ENCODE measurements around the gene ITIH4.

Gene ITIH4

DNA sequence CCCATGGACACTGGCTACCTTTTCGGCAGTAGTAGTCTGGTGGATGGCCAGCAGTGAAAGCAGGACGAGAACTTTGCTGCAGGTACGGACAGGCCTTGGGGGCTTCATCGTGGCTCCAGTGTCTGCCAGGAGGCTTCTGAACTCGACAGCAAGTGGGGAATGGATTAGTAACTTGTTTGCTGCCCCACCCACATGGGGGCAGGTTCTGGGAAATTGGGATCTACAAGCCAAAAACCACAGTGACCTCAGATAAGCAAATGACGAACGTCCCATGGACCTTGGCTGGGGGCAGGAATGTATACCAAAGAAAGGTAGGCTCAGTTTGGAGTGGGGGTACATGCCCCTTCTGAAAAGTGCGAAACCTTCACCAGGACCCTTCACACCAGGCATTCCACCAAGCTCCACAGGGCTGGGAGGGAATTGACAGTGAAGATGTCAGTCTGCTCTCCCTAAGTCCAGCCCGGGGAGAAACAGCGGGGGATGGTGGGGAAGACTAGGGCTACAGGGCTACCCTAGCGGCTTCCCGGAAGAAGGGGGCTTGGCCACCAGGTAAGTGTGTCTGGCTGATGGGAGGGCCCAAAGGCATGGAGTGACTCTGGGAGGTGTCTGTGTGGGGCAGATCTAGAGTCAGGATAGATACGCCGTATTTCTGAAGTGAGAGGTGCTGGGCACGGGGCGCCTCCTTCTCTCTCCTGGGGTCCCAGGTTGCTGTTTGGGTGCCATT lies at the start of gene ITIH4:
TSS of gene ITIH4 (minus strand) at position 138 of the 724 bp plus-strand sequence. CDS start at position 108, 30 bp downstream.
- DNase-seq, result no peak

DNA sequence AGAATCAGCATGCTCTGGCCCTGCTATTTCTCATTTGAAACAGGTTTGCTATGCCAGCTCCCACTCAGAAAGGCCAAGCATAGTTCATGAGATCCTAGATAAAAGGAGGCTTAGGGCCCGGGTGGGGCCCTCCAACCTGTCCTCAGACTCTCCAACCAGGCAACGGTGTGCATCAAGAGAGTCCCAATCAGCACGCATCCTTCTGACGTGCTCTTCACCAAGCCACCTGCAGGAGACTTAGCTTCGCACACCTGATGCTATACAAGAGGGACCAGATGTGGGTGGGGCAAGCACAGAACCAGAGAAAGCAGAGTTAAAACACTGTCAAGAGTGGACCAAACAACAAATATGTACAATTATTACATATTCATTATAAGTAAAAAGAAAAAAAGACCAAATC lies 49.6 kb upstream of the ITIH4 start:
- no peak for DNase-seq

DNA sequence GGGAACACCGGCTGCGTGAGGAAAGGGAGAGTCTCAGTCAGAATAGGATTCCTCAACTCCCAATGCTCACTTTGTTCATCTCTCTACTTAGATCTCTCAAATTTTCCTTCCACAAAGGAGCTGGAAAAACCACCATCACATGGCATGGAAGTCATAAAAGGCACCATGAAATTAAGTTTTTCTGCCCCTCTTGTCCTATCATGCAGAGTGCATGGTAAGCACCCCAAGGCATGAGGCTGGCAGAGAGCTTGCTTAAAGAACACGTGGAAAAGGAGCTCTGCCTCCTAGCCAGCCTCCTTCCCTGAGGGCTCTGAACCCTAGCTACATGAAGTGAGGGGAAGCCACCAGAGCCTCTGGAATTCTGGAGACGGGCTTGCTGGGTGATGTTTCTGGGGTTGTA lies 49.1 kb upstream of the ITIH4 start:
- DNase-seq, result no peak

DNA sequence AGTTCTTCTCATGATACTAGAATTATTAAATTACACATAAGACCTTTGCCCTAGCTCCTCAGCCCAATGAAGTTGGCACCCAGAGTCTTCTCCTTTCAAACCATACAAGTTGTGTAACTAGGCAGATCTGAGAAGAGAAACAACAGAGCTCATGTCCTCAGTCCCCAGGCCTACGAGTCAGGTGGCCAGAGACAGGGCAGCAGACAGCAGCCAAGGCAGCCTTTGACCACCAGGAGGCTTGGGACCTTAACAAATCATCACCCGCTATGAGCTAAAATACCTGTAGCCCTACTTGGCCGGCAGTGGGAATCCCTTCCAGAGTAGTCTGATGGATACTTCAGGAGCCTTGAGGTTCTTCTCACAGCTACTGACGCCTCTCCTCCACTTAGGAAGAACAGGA lies 48.6 kb upstream of the ITIH4 start:
- no peak for DNase-seq

DNA sequence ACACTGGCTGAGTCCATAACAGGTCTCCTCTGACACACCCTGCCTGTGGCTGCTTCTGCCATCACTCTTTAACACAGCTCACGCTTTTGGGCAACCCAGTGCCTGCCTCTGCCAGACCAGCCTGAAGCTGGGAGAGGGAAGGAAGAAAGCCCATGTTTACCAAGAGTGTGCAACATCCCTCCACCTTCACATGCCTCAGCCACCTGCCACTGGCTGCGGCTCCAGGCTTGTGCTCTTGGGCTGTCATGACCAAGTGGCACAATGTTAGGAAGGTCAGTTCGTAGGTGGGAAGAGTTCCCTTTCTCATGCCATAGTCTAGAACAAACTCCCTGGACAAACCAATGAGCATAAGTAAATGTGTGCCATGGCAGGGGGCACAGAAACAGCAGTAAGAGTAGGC lies 46.6 kb upstream of the ITIH4 start:
- no peak for DNase-seq

DNA sequence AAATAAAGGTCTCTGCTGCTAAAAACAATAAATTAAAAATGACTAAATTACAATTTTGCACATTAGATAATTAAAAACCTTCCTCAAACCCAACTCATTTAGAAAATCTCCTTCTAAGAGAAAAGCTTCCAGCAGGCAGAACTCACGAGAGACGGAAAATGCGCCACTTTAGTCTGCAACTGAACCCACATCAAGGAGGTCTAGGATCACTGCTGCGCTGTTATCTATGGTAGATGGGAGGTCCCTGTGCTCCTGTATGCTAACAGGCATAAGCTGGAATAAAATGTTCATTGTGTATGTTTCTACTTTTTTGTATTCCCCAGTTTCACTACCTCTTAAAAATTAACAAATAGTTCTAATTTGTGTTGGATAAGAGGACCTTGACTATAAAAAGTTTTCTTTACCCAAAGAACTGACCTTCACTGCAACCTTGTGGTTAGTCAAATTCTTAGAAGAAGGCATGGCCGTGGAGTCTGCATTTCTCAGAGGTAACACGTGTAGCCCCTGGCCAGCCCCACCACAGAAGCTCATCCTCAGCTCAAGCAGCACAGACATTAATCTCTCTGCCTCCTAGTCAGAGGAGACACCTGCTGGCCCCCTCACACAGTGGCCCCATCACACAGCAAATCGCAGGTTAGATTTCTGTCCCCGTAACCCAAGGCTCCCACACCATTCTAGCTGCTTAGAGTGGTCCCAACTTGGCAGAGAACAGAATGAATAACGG lies 44.6 kb upstream of the ITIH4 start:
- no peak for DNase-seq

DNA sequence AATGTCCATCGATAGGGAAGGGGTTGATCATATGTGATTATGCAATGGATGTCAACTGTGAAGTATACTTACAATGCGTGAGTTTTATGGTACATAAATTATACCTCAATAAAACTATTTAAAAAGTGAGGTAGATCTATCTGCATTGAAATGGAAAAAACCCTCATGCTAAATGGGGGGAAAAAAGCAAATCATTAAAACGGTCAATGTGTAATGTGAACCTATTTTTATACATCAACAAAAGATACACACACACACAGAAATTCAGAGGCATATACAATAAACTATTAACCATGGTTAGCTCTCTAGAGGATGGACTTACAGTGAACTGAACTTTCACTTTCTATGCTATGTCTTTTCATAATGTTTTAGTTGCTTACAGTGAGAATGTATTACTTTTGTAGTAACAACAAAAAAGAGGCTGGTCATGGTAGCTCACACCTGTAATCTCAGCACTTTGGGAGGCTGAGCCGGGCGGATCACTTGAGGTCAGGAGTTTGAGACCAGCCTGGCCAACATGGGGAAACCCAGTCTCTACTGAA lies 43.8 kb upstream of the ITIH4 start:
- no peak for DNase-seq

DNA sequence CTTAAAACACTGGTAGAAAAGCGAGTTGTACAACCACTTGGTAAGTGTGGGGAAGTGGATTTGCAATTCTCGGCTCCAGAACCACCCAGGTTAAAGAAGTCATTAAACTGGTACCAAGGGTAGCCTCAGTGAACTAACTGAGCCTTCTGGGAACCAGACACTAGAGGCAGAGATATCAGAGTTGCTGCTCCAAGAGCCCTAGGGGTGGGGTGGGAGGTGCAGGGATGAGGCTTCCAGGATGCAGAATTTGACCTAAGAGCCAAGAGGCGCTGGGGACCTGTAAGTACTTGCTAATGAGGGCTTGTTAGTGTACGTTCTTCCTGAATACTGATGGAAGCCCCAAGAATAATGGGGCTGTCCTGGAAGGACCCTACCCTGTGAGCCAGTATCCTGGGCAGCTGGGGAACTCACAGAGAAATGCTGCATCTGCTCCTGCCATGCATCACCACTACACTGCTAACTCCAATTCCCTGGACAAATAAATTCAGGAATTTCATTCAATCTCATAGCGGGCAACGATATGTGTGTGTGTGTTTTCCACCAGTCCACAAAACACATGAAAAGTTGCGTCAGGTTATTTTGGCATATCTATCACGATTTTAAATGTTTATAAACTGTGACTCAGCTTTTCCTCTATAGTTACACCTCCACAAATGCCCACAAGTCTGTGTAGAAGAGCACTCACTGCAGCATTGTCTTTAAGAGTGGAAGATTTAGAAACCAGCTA lies 43.1 kb upstream of the ITIH4 start:
- DNase-seq, result no peak

DNA sequence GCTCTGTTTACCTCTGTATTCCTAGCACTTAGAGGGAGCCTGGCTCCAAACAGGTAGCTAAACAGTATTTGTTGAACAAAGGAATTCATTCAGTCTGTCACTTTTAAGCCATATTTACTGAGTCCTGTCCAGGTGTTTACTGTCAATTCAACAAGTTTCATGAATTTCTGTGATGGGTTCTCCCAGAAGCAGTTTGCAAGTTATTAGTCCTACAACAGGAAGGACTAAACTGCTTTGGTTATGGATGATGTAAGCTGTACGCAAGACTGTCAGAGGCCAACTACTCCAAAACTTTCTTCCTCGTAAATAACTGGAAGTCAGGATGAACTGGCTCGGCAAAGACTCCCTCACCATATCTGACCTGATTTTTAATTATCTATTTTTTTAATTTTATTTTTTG lies 41.8 kb upstream of the ITIH4 start:
- no peak for DNase-seq

DNA sequence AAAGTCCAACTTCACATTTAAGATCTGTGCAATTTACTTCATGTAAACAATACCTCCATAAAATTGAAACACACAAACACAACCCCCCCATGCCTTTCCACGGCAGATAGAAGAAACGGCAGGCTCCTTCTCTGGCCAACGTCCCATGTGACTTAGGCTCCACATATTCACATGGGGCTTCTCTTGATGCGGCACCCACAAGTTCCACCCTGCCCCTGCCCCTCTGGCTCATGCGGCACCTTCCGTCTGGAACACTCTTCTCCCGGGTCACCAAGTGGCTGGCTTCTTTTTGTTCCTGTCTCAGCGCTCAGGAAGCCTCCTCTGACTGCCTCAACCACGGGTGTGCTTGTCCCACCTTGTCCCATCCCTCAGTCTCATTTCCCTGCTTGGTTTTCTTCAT lies 41.3 kb upstream of the ITIH4 start:
- no peak for DNase-seq

DNA sequence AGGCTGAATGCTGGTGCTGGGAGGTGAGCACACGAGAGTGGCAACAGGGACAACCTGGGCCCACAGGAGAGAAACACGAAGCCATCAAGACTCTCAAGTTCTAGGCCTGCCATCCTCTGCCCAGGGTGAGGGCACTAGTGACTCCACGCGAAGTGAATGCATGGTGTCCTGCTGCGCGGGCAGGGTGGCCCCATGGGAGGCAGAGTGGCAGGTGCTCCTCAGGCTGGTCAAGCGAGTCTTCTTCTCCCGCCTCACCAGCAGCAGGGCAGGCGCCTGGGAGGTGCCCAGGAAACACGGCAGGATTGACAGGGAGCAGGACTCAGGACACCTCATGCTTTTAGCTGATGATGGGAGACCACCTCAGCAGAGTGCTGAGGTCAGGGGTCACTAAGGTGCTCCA lies 40.0 kb upstream of the ITIH4 start:
- DNase-seq, result no peak

DNA sequence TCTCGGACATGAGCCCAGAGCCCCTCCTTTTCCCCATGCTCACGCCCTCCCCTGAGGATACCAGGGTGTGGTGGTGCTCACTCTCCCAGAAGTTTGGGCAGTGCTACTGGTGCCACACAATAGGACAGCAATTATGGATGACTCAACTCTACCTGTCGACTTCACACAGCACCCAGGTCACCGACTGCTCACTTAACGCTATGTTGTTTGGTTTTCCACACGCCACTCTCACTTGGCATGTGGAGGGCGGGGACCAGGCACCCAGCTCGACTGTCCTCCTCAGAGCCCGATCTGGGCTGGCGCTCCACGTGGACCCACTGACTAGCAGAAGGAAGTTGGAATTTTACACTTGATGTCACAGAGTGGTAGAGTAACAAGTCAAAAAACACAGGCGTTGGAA lies 36.0 kb upstream of the ITIH4 start:
- no peak for DNase-seq

DNA sequence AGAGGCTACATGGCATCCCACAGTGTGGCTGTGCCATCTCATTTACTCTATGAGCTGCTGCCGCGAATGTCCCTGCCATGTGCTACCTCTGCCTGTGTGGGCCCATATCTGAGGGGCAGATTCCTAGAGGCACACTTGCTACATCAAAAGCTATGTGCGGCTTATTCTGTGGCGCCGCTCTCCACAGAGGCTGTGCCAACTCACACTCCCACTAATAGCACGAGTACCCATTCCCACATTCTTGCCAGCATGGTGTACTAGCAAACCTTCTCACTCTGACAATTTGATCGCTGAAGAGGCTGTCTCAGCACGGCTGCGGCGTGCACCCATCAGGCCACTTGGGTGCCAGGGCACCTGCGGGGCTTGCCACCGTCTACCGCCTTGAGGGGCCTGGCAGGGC lies 35.5 kb upstream of the ITIH4 start:
- DNase-seq, result no peak

DNA sequence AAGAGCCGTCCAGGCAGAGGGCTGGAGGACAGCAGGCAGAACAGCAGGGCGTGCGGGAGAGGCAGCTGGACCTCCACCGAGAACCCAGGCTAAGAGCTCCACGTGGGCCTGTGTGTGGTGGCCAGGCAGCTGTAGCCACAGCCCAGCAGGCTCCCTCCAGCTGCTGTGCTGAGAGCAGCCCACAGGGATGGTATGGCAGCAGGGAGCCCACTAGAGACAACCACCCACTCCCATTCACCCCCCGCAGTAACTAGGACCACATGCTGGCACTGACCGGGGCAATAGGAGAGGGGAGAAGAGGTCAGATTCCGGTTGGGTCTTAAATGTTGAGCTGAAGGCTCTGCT lies 29.9 kb upstream of the ITIH4 start:
- DNase-seq, result no peak

DNA sequence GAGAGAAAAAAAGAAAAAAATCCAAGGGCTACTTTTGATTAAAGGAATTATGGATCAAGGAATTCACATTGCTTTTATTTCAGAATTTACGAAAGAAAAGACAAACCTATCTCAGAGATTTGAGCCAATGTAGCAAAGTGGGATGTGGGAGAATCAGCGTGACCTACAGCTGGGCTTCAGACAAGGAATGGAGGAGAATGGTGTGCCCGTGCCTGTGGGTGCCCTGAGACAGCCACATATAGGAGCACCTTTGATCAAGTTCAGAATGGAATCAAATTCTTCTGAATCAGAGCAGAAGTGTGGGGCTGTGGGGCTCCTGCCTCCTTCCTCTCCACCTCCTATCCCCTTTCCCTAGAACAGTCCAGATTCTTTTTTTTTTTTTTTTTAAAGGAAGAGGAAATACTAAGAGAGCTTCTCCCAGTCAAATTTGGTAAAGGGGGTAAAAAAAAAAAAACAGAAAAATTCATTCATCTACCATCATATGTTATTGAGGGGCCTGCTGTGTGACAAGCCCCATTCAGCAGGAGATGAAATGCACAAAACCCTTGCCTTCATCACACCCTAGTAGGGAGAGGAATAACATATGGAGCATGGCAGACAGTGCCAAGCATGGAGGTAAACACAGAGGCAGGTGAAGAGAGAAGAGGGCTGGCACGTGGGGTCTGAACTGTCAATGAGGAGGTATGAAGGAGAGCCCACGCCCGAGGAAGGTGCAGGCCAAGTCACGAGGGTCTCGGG lies 29.4 kb upstream of the ITIH4 start:
- no peak for DNase-seq

DNA sequence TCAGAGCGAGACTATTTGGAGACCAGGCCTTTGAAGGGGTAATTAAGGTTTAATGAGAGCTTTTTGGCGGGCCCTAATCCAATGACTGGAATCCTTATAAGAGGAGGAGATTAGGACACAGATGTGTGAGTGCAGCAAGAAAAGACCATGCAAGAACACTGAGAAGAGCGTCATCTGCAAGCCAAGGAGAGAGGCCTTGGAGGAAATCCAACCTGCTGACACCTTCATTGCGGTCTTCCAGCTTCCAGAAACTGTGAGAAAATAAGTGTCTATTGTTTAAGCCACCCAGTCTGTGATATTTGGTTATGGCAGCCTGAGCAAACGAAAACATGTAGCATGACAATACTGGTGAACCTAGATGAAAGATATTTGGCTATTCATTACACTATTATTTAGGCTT lies 27.4 kb upstream of the ITIH4 start:
- DNase-seq, result no peak

DNA sequence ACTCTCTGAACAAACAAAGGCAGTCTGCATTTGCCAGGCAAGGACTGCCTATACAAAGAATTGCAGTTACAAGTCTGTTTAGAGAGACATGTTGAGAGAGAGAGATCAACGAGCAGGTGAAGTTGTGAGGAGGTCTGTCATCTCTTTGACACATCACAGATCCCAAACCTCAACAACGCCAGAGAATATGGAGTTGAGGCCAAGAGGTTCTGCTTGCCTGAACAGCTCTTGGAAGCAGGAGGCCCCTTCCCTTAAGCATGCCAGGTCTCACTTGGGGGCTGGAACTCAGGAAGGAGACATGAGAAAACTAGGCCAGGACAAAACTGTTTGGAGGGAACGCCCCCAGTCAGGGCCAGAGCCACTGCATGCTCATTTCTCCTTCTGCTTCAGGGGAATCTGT lies 26.7 kb upstream of the ITIH4 start:
- no peak for DNase-seq

DNA sequence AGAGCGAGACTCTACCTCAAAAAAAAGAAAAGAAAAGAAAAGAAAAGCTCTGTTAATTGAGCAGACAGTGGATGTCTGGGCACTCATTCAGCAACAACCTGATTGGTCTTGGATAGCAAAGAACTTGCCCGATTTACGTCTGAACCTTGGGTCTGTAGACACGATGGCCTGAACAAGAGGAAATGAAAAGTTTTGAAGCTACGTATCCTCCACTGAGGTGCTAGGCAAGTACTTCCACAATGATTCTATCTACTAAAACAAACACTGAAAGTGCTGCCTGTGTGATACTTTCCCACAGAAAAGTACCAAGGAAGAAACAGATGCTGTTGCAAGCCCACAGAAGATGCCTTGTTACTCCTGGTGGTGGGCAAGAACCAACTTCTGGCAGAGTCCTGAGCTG lies 26.2 kb upstream of the ITIH4 start:
- no peak for DNase-seq

DNA sequence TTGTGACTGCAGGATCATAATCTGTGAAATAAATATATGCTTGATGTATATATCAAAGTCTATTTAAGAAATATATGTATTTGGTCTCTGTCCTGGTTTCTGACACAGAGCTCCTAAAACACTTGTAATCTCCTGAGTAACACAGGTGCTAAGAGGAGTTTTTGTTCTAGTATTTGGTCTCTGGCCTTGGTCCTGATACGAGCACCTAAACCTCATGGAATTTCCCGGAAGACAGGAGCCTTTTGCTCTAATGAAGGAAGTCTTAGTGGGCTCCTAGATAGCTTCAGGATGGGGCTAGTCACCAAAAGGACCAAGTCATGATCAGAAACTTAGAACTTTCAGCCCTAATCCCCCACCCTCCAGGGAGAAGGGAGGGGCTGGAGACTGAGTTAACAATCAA lies 23.5 kb upstream of the ITIH4 start:
- no peak for DNase-seq

DNA sequence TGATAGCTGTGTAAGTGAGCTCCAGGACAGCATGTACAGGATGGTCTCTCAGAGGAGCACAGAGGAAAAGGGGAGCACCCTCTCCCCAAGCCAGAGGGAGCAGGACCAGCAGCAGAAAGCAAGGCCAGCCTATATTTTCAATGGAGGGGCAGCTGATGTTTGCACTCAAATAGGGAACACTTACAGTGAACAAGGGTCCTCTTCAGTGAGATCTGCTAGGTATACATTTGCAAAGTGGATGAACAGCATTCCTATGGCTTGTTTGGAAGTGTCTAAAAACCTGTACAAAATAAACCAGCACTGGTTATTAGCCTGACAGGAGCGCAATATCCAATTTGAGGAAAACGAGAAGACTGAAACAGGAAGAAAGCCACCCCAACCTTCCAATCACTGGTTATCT lies 21.9 kb upstream of the ITIH4 start:
- DNase-seq, result no peak

DNA sequence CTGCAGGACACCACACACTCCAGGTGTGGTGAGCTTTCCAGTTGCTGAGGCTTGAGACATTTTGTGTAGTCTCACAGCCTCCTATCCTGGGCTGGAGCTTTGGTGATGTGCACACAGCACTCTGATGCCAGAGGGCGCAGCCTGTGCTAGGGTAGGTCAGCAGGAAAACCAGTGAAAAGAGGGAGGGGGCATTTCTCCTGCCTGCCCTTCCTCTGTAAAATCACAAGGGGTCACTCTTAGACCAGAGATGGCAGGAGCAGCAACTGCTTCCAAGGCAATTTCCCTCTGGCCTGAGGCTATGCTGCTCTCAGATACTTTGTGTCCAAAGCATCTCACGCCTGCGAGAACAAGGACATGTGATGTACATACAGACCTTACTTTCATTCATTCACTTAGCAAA lies 20.9 kb upstream of the ITIH4 start:
- DNase-seq, result no peak

DNA sequence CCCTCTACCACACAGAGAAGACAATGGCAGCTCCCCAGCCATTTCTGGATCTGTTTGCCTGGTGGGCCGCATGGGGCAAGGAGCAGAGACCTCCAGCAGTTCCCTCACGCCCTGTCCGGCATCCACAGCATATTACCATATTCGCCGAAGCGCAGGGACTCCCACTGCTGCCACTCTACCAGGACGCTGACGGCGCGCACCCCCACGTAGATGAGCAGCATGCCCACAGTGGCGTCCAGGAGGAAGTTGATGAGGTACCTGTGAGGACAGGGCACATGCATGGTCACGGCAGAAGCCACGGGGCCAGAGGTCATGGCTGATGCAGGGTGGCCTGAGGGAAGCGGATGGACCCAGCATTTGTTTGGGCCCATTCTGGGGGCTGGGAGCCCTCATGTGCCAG lies 19.2 kb upstream of the ITIH4 start:
- no peak for DNase-seq

DNA sequence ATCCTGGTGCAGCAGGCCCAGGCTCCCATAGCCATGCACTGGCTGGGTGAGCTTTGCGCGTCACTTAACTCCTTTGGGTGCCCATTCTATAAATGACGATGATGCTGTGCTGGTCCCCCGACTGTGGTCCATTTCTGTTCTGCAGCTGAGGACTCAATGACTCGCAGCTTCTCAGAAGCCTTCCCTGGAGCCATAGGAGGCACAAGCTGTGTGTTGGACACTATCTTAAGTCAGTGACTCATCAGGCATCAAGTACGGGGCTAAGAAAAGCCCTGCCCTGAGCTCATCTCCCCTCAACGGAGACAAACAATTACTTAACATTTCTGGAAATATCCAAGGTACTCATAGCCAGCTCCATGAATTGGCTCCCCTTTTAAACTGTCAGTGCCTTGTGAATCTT lies 18.1 kb upstream of the ITIH4 start:
- no peak for DNase-seq
